ENCODE results near the gene MAPK7.

The MAPK7 gene

GRCh38 chr17:19401321-19402010, 23.2 kb downstream of the MAPK7 start:
- DNase-seq: no peak

- no peak for DNase-seq
Measured at GRCh38 chr17:19402171-19402570, 23.9 kb downstream of the MAPK7 start.

- no peak for DNase-seq
Measured at GRCh38 chr17:19403021-19403420, 24.7 kb downstream of the MAPK7 start.

DNA sequence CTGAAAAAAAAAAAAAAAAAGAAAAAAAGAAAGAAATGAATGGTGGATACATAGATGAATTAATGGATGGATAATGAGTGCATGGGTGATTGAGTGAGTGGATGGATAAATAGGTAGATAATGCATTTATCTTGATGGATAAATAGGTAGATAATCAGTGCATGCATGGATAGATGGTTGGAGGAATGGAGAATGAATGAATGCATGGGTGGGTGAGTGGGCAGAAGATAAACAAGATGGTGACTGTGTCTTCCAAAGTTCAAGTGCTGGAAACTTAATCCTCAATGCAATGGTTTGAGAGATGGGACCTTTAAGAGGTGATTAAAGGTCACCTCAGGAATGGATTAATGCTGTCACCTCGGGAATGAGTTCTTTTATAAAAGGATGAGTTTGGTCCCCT, 26.0 kb downstream of the MAPK7 start:
- DNase-seq: no peak

- no peak for DNase-seq
Measured at GRCh38 chr17:19405114-19405513, 26.8 kb downstream of the MAPK7 start.

DNA sequence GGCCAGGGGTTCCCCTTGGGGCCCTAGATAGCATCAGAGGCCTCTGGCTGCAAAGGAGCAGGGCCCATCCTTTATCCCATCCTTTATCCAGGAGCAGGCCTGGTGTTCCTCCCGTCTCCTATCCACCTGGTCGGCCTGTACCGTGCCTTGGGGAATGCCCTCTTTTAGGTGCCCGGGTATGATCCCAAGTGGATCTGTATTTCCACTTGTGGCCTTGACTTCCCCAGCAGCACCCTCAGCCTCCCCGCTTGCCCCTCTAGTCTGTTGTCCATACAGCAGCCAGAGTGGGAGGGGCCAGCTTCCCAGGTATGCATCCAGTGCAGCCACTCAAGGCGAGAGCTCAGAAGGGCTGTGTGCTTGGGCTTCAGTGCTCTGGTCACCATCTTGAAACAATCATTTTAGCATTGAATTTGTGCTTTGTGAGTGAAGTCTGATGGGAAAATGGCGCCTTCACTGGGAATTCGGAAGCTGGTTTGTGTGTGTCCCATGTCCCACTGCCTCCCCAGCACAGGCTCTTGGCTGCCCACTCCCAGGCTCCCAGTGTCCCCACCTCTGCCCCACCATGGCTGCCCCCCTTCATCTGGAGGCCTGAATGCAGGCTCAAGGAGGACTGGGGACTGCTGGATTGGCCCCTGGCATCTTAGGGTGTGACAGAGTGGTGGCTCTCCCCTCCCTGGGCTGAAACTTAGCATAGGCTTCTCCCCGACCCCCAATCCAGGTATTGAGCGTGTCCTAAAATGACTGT, 29.5 kb downstream of the MAPK7 start:
- no peak for DNase-seq

GRCh38 chr17:19408346-19408710, 30.0 kb downstream of the MAPK7 start:
- no peak for DNase-seq

DNA sequence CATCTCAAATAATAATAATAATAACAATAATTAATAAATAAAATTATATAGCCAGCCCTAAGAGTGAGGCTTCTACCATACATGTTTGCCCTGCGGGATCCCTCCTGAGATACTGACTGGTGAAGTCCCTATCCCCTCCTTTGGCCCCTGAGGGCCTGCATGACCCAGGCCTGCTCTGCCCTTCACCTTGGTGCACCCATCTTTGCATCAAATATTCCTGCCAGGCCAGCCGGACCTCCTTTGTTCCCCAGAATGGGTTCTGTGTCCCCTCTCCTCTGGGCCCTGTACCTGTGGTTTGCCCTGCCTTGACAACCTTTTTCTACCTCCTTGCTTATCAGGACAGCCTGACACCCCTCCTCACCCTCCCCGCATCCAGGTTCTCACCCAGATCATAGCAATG, 30.8 kb downstream of the MAPK7 start:
- no peak for DNase-seq

DNA sequence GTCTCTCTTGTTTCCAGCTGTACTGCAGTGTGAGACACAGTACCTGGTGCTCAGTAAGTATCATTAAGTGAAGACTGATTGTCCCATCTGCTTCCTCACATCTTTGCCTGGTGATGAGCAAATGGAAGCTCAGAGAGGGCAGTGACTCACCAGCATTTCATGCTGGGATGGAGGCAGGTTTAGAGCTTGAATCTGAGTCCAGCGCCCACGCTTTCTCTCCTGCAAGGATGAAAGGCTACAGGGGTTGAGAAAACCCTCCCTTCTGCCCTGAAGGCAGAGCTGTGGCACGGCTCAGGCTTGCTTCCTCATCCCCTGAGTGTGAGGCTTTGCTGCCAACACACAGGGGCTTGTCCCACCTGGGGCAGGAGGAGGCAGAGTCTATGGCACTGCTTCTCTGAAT, 31.2 kb downstream of the MAPK7 start:
- DNase-seq: peak; percentile 63

DNA sequence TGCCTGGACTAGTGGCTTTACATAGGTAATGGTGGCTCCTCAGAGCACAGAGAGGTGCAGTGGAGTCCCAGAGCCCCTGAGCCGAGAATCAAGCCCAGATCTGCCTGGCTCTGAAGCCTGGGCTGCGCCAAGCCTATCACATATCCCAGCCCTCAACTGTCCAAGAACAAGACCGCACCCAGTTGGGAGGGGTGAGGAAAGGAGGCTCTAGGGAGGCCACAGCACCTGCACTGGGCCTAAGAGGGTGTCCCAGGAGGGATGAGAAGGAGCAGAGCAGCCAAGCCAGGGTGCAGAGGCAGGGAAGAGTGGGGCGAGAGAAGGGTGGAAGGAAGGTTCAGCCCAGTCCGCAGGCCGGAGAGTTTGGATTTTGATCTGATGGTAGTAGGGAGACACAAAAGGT, 31.8 kb downstream of the MAPK7 start:
- DNase-seq: no peak

- peak; percentile 65 for DNase-seq
Measured at GRCh38 chr17:19410875-19411620, 32.8 kb downstream of the MAPK7 start, which contains the start of gene RNF112. TSS of gene RNF112 (plus strand) at chr17:19411232. CDS start at chr17:19411409, 177 bp downstream.

GRCh38 chr17:19411631-19412030, 33.3 kb downstream of the MAPK7 start:
- no peak for DNase-seq

- no peak for DNase-seq
Measured at GRCh38 chr17:19412510-19412909, 34.2 kb downstream of the MAPK7 start.

DNA sequence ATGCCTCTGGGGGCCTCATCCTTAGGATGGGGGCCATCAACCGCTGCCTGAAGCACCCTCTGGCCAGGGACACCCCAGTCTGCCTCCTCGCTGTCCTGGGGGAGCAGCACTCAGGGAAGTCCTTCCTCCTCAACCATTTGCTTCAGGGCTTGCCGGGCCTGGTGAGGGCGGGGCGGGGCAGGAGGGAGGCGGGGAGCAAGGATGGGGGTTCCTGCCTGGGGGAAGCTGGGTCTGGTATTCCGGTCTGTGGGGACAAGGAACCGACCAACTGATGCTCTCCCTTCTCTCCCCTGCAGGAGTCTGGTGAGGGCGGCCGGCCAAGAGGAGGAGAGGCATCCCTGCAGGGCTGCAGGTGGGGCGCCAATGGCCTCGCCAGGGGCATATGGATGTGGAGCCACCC, 34.7 kb downstream of the MAPK7 start:
- DNase-seq: no peak

DNA sequence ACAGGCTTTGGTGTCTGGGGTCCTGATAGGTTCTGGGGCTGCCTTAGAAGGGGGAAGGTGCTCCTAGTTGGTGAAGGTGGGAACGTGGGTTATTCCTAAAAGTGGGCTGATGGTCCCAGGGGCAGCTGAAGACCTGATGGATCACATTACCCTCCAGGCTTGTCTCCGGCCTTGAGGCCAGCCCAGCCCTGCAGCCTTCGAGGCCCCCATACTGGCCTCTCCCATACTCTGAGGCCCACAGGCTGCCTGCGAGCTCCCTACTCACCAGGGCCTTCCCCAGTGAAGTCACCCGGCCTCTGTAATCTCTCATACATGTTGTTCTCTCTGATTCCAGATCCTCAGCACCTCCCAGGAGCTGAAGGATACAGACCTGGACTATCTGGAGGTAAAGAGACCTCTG, 35.5 kb downstream of the MAPK7 start:
- no peak for DNase-seq

GRCh38 chr17:19414396-19415280, 36.3 kb downstream of the MAPK7 start:
- DNase-seq: no peak

DNA sequence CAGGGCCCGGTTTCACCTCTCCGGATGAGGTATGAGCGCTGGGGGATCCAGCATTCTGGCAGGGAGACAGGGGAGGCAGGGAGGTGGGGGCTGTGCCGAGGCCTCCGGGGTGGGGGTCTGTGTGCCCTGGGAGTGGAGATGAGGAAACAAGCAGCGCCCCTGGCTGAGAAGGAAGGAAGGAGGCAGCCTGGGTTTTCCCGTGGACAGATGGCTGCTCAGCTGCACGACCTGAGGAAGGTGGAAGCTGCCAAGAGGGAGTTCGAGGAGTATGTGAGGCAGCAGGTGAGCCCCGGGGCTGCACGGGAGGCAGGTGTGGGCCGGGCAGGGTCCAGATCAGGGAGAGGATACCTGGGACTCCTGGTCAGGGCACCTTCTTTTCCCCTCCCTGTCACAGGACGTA, 37.0 kb downstream of the MAPK7 start:
- DNase-seq: no peak

DNA sequence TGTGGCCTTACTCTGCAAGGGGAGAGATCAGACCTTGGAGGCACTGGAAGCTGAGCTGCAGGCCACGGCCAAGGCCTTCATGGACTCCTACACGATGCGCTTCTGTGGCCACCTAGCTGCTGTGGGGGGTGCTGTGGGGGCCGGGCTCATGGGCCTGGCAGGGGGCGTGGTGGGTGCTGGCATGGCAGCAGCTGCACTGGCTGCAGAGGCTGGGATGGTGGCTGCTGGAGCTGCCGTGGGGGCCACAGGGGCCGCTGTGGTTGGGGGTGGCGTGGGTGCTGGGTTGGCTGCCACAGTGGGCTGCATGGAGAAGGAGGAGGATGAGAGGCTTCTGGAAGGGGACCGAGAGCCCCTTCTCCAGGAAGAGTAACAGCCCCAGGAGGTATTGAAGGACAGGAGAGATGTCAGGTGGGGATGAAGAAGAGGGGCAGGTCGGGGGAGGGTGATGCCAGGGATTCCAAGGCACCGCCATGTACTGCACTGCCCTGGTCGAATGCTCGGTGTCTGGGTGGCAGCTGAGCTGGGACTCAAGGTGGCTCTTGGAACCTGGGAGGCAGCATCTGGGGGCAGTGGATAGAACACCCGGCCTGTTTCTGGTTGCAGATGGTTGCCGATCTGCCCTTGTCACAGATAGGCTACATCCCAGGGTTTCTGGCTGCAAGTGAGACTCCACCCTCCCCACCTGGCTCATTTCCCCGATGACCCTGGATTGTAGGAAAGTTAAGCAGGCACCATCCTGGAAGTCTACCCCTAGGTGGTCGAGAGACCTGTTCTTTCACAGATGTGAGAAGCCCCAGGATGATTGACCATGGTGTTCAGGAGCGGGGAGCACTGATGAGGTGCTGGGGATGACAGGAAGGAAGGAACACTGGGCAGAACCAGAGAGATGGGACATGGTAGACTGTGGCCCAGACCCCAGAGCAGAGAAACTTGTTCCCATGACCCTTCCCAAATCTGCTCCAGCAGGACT, 37.8 kb downstream of the MAPK7 start:
- DNase-seq: no peak

- no peak for DNase-seq
Measured at GRCh38 chr17:19417611-19418010, 39.3 kb downstream of the MAPK7 start.

DNA sequence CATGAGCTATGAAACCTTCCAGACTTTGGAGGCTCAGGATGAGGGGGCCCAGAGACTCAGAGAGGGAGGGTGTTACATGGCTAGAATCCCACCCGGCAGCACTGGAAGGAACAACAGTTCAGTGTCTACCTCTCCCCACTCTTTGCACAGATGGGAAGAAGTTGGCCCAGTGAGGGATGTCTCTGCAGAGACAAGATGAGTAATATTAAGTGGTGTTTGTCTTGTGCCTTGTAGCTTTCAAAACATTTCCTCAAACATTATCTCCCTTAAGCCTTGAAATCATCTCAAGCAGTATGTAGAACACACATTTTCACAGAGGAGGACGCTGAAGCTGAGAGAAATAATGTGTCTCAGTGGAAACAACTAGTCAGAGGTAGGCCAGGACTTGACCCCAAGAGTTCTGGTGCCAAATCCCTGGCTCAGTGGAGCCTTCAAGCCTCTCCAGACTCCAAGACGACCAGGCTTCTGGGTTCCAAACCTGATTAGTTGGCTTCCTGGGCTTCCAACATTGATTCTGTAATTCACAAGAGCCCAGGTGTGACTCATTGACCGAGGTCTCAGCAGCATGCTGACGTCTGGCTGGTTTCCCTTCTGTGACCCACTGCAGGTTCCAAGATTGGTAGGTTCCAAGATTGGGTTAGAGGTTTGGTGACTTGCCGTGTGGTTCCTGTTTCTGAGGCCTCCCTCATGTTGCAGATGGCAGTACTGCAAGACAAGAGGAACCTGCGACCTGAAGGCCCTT, 40.1 kb downstream of the MAPK7 start:
- DNase-seq: peak; percentile 44

GRCh38 chr17:19421219-19421618, 42.9 kb downstream of the MAPK7 start:
- no peak for DNase-seq
